Neural crest cell (in vitro differentiated cells): ENCODE measurements around the gene CPLANE1. TPM values are rescaled to one million over a fixed set of nuclear protein-coding genes. Genes with fewer than 3 reads are reported as not detected.

Experiments
- DNase-seq: peaks from one replicate; pipeline ENCODE4 v3.0.0; 2021; ENCODE audit warnings: low read depth, mixed read lengths, low spot score
- H3K27ac Mint-ChIP-seq: one replicate; pipeline ENCODE4 v1.8.0; 2021; ENCODE audit warnings: mild to moderate bottlenecking, mixed read lengths; ENCODE audit not compliant: unreplicated experiment
- H3K27me3 Mint-ChIP-seq: 2 replicates; pipeline ENCODE4 v1.8.0; 2021; ENCODE audit warnings: low read depth, mild to moderate bottlenecking, mixed read lengths
- H3K36me3 Mint-ChIP-seq: 2 replicates; pipeline ENCODE4 v1.8.0; 2021; ENCODE audit warnings: low read depth, mild to moderate bottlenecking, mixed read lengths
- H3K4me1 Mint-ChIP-seq: 2 replicates; pipeline ENCODE4 v1.8.0; 2021; ENCODE audit warnings: mixed read lengths
- H3K4me3 Mint-ChIP-seq: one replicate; pipeline ENCODE4 v1.8.0; 2021; ENCODE audit warnings: mild to moderate bottlenecking, mixed read lengths
- H3K9me3 Mint-ChIP-seq: 2 replicates; pipeline ENCODE4 v1.8.0; 2021; ENCODE audit warnings: mixed read lengths
- CTCF ChIP-seq: fragments of 200-600 bp; sonication (generic); conservative IDR thresholded peaks from 2 replicates; pipeline ENCODE4 v1.5.0; 2021; ENCODE audit warnings: antibody characterized with exemption, mild to moderate bottlenecking
- total RNA-seq: library from RNA; stranded (reverse); gene quantifications from 2 replicates; pipeline ENCODE4 v1.2.1, GENCODE V29; 2021

CPLANE1 gene
- total RNA-seq, 1 donor from 2014 or later, result 25.8 TPM

GRCh38 chr5:37064442-37064841 is 184.7 kb downstream of the CPLANE1 start:
- Mint-ChIP-seq H3K4me1 (no peaks in the 10 kb centered on the region), H3K27me3 (no peaks in the 10 kb centered on the region), H3K9me3 (no peaks in the 10 kb centered on the region), H3K27ac (no peak overlapping the region), H3K36me3 (peaks cover 9% of the 10 kb centered on the region), H3K4me3 (no peak overlapping the region)
- no peak for DNase-seq
- TF ChIP-seq CTCF, result no peak

- Mint-ChIP-seq H3K36me3 (peaks cover 11% of the 10 kb centered on the region), H3K9me3 (no peaks in the 10 kb centered on the region), H3K27me3 (no peaks in the 10 kb centered on the region), H3K4me3 (no peak overlapping the region), H3K27ac (no peak overlapping the region), H3K4me1 (no peaks in the 10 kb centered on the region)
- no peak for TF ChIP-seq CTCF
- no peak for DNase-seq
Measured at GRCh38 chr5:37063739-37064138, 185.4 kb downstream of the CPLANE1 start.

GRCh38 chr5:37060030-37060429 is 189.1 kb downstream of the CPLANE1 start:
- Mint-ChIP-seq H3K36me3 (peaks cover 11% of the 10 kb centered on the region), H3K4me1 (no peaks in the 10 kb centered on the region), H3K4me3 (no peak overlapping the region), H3K9me3 (no peaks in the 10 kb centered on the region), H3K27ac (no peak overlapping the region), H3K27me3 (no peaks in the 10 kb centered on the region)
- TF ChIP-seq CTCF, result no peak
- no peak for DNase-seq

- H3K27me3 Mint-ChIP-seq, result no peaks in the 10 kb centered on the region
- peaks cover 9% of the 10 kb centered on the region for H3K4me1 Mint-ChIP-seq
- H3K4me3 Mint-ChIP-seq, result no peak overlapping the region
- H3K36me3 Mint-ChIP-seq, result peaks cover 12% of the 10 kb centered on the region
- H3K9me3 Mint-ChIP-seq, result no peaks in the 10 kb centered on the region
- no peak for TF ChIP-seq CTCF
- no peak for DNase-seq
- no peak overlapping the region for H3K27ac Mint-ChIP-seq
Measured at GRCh38 chr5:37056762-37057161, 192.4 kb downstream of the CPLANE1 start.

Other genes starting within 250 kb of the CPLANE1 start
- 66.3 and 72.6 TPM in 2 replicates for gene NUP155, start 121.7 kb upstream of the CPLANE1 start, total RNA-seq
- gene WDR70, start 129.9 kb upstream of the CPLANE1 start, total RNA-seq, result 46.5 and 52.0 TPM in 2 replicates